ENCODE data around the gene PPP2R2C.

DNA sequence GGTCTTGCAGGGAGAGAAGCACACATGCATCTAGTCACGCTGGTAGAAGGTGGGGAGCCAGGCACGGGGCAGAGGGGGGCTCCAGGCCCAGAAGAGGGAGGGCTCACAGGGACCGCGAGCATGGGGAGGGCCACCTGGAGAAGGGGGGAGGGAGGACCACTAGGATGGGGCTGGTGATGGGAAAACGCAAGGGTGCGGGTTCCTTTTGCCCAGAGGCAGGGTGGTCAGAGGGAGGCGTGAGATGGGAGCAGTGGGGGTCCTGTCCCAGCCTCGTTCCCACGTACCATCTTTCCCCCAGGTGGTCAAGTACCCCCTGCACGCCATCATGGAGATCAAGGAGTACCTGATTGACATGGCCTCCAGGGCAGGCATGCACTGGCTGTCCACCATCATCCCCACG, 172.1 kb downstream of the PPP2R2C start:
- TF ChIP-seq POLR2A (IDR thresholded peaks at IDR 0.05; ENCODE audit: low read depth, low read length) (no peak), POLR2AphosphoS5 (IDR thresholded peaks at IDR 0.05; ENCODE audit: low read depth, low read length) (no peak), TAF1 (IDR thresholded peaks at IDR 0.05; ENCODE audit: low read depth, low read length) (no peak)
